ENCODE measurements around the gene RAB8A. TPM values are rescaled to one million over a fixed set of nuclear protein-coding genes. Genes with fewer than 3 reads are reported as not detected.

The RAB8A gene
- total RNA-seq, 1 donor from 2014 or later = 235 TPM

DNA sequence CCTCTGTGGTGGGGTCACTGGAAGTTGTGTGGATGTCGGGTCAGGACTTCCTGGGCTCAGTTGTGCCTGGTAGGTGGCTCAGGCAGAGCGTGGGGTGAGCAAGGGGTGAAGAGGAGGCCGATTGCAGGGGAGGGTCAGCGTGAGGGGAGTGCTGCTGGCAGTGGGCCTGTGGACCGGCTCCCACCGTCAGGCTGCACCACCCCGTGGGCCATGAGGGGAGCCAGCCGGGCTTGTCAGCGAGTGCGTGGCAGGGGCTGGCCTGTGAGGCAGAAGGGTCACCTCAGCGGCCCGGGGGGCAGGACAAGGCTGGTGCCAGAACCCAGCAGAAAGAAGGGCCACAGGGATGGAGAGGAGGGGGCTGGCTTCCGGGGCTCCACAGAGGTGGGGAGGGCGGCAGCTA lies 13.3 kb downstream of the RAB8A start:
- DNase-seq (ENCODE audit: low spot score) = no peak
- Mint-ChIP-seq H3K4me1 (ENCODE audit: low read depth) (peaks cover 8% of the 10 kb centered on the region), H3K36me3 (ENCODE audit: low read depth) (peaks cover 58% of the 10 kb centered on the region), H3K27ac (no peak overlapping the region), H3K27me3 (ENCODE audit: insufficient read depth) (no peaks in the 10 kb centered on the region), H3K4me3 (no peak overlapping the region), H3K9me3 (no peaks in the 10 kb centered on the region)
- intact Hi-C loops (cut with micrococcal nuclease) = no loop called here

DNA sequence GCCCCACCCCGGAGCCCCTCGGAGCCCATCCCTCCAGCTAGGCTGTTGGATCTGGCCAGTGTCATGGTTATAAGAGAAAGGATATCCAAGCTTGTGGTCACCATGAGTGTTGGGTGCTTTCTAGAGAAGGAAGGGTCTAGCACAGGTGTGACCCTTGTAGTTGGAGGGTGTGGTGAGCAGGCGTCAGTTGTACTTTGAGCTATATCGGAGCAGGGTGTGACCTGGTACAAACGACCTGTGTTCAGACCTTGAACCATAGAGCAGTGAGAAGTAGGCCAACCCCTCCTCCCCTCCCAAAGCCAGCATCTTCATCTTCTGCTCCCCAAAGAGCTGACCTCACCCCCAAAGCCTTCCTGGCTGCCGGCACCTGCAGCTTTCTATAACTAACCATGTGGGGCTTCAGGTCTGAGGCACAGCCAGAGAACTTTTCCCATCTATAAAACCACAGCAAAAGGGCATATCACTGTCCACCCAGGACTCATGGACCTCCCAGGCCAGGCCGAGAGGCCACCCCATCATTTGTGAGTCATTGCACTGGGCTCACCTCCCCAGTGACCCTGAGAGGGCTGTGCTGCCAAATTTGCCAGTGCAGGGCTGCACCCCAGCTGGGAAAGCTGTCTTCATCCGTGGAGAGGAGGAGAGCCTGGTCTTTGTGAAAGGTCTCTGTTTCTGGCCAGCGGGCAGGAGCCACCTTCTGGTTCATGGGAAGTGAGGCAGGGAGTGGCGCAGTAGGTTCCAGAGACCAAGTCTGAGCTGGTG lies 14.2 kb downstream of the RAB8A start:
- Mint-ChIP-seq H3K4me1 (ENCODE audit: low read depth) (peaks cover 8% of the 10 kb centered on the region), H3K27ac (peak overlapping the region; percentile 29), H3K36me3 (ENCODE audit: low read depth) (peaks cover 67% of the 10 kb centered on the region), H3K27me3 (ENCODE audit: insufficient read depth) (no peaks in the 10 kb centered on the region), H3K9me3 (no peaks in the 10 kb centered on the region), H3K4me3 (no peak overlapping the region)
- DNase-seq (ENCODE audit: low spot score) = no peak
- intact Hi-C loops (cut with micrococcal nuclease) = no loop called here

DNA sequence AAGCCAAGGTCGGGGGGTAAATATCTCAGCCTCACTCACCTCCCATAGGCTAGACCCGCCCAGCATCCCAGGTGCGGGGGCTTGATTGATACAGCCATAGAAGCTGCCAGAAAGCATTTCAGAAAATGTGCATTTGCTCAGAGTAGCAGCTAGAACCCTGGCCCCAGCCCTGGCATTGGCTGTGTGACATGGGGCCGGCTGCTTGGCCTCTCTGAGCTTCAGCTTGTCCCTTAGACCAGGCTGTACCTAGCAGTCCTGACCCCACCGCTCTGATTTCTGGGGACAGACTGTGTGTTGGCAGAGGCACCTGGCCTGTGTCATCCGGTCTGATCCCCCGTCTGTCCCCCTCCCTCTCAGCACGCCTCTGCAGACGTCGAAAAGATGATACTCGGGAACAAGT lies 15.4 kb downstream of the RAB8A start:
- intact Hi-C loops (cut with micrococcal nuclease) = no loop called here
- Mint-ChIP-seq H3K9me3 (peaks cover 8% of the 10 kb centered on the region), H3K36me3 (ENCODE audit: low read depth) (peaks cover 69% of the 10 kb centered on the region), H3K27me3 (ENCODE audit: insufficient read depth) (no peaks in the 10 kb centered on the region), H3K4me3 (no peak overlapping the region), H3K27ac (no peak overlapping the region), H3K4me1 (ENCODE audit: low read depth) (peaks cover 11% of the 10 kb centered on the region)
- no peak for DNase-seq (ENCODE audit: low spot score)

DNA sequence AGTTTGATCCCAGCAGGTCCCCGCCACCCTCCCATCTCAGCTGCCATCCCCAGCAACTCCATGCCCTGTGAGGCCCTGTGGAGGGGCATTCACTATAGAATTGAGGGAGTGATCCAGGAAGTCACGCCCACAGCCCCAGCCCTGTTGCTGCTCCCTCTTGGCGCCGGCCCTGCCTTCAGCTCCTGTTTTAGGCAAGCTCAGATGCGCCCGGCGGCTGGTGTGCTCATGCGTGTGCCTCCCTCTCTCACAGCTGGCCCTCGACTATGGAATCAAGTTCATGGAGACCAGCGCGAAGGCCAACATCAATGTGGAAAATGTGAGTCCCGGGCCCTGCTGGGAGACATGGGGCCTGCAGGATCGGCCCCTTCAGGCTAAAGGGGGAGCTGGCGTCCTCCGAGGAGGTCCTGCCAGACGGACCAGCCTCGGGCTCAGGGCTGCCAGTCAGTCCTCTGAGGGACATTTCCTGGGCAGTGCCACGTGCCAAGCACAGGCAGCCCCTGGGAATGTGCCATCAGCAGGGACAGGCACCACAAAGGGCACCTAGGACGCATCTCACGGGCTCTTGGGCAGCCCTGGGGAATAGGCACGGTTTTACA lies 16.2 kb downstream of the RAB8A start:
- Mint-ChIP-seq H3K9me3 (peaks cover 8% of the 10 kb centered on the region), H3K36me3 (ENCODE audit: low read depth) (peaks cover 72% of the 10 kb centered on the region)

DNA sequence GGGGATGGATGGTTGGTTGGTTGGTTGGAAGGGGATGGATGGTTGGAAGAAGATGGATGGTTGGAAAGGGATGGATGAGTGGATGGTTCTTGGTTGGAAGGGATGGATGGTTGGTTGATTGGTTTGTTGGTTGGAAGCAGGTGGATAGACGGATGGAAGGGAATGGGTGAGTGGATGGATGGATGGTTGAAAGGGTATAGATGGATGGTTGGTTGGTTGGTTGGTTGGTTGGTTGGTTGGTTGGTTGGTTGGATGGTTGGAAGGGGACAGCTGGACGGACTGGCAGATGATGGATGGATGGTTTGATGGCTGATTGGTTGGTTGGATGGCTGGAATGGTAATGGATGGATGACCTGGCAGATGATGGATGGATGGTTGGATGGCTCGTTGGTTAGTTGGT lies 20.0 kb downstream of the RAB8A start:
- intact Hi-C loops (cut with micrococcal nuclease) = no loop called here
- H3K9me3 Mint-ChIP-seq = peaks cover 8% of the 10 kb centered on the region
- DNase-seq (ENCODE audit: low spot score) = no peak
- H3K4me1 Mint-ChIP-seq (ENCODE audit: low read depth) = peaks cover 23% of the 10 kb centered on the region
- no peaks in the 10 kb centered on the region for H3K27me3 Mint-ChIP-seq (ENCODE audit: insufficient read depth)
- peaks cover 67% of the 10 kb centered on the region for H3K36me3 Mint-ChIP-seq (ENCODE audit: low read depth)
- H3K4me3 Mint-ChIP-seq = no peak overlapping the region
- no peak overlapping the region for H3K27ac Mint-ChIP-seq

More for the DNA sequence above, 16.2 kb downstream of the RAB8A start:
- no peak for DNase-seq (ENCODE audit: low spot score)
- intact Hi-C loops (cut with micrococcal nuclease) = no loop called here
- no peaks in the 10 kb centered on the region for H3K27me3 Mint-ChIP-seq (ENCODE audit: insufficient read depth)
- H3K4me1 Mint-ChIP-seq (ENCODE audit: low read depth) = peaks cover 11% of the 10 kb centered on the region
- no peak overlapping the region for H3K27ac Mint-ChIP-seq
- H3K4me3 Mint-ChIP-seq = no peak overlapping the region

DNA sequence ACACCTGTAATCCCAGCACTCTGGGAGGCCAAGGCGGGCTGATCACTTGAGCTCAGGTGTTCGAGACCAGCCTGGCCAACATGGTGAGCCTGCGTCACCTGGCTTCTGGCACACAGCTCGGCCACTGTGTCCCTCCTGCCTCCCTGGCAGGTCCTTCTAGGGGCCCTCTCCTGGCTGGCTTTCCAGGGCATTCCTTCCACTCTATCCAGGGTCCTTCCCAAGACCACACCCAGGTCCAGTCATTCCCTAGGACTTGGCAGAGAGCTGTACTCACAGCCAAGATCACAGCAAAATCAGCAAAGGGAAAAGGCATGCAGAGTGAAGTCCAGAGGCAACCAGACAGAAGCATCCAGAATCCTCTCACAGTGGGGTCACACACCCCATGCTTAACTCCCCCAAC lies 22.1 kb downstream of the RAB8A start:
- peaks cover 59% of the 10 kb centered on the region for H3K36me3 Mint-ChIP-seq (ENCODE audit: low read depth)
- no peak overlapping the region for H3K27ac Mint-ChIP-seq
- DNase-seq (ENCODE audit: low spot score) = no peak
- no peak overlapping the region for H3K4me3 Mint-ChIP-seq
- intact Hi-C loops (cut with micrococcal nuclease) = no loop called here
- H3K9me3 Mint-ChIP-seq = peaks cover 8% of the 10 kb centered on the region
- H3K4me1 Mint-ChIP-seq (ENCODE audit: low read depth) = peaks cover 28% of the 10 kb centered on the region
- H3K27me3 Mint-ChIP-seq (ENCODE audit: insufficient read depth) = no peaks in the 10 kb centered on the region

DNA sequence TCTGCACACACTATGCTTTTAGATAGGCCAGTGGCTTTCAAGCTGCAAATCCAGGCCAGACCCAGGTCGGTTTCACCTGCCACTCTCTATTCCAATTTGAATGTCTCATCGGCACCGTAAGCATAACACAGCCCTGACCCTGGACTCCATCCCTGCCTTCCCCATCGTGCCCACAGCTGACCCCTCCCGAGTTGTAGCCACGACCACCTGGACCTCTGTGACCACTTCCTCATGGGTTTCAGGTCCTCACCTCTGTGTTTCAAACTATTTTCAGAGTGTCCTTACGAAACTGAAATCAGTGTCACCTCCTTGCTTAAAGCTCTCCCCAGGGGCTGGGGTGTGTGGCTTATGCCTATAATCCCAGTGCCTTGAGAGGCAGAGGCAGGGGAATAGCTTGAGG lies 22.8 kb downstream of the RAB8A start:
- Mint-ChIP-seq H3K9me3 (peaks cover 8% of the 10 kb centered on the region), H3K27ac (no peak overlapping the region), H3K4me1 (ENCODE audit: low read depth) (peaks cover 29% of the 10 kb centered on the region), H3K27me3 (ENCODE audit: insufficient read depth) (no peaks in the 10 kb centered on the region), H3K4me3 (no peak overlapping the region), H3K36me3 (ENCODE audit: low read depth) (peaks cover 54% of the 10 kb centered on the region)
- DNase-seq (ENCODE audit: low spot score) = no peak
- intact Hi-C loops (cut with micrococcal nuclease) = no loop called here

DNA sequence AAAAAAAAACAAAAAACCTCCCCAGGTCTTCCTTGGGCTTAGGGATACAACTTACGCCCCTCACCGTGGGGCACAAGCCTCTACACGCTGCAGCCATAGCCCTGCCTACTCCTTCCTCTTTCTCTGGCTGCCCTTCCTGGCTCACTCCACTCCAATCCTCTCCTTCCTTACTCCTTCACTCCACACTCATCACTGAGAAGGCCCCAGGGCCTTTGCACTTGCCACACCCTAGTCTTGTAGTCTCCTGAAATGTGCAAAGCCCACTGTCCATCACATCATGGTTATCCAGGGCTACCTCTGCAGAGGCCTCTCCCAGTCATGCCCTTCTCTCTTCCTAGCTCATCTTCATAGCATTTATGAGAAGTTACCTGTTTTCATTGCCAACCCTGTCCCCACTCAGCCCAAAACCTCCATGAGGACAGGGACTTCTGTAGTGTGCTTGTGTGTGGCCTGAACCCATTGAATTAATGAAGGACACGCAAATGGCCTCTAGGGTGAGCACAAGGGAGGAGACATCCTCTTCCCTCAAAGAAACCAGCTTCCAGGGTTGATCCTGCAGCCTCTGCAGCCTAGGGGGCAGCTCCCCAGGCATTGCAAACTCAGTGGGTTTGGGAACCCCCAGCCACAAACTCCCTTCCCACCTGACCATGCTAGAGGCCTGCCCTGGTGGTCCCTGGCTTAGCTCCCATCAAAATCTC lies 23.9 kb downstream of the RAB8A start:
- Mint-ChIP-seq H3K27me3 (ENCODE audit: insufficient read depth) (no peaks in the 10 kb centered on the region), H3K4me3 (no peak overlapping the region), H3K9me3 (peaks cover 8% of the 10 kb centered on the region), H3K4me1 (ENCODE audit: low read depth) (peaks cover 36% of the 10 kb centered on the region), H3K36me3 (ENCODE audit: low read depth) (peaks cover 45% of the 10 kb centered on the region), H3K27ac (no peak overlapping the region)
- intact Hi-C loops (cut with micrococcal nuclease) = no loop called here
- DNase-seq (ENCODE audit: low spot score) = no peak

DNA sequence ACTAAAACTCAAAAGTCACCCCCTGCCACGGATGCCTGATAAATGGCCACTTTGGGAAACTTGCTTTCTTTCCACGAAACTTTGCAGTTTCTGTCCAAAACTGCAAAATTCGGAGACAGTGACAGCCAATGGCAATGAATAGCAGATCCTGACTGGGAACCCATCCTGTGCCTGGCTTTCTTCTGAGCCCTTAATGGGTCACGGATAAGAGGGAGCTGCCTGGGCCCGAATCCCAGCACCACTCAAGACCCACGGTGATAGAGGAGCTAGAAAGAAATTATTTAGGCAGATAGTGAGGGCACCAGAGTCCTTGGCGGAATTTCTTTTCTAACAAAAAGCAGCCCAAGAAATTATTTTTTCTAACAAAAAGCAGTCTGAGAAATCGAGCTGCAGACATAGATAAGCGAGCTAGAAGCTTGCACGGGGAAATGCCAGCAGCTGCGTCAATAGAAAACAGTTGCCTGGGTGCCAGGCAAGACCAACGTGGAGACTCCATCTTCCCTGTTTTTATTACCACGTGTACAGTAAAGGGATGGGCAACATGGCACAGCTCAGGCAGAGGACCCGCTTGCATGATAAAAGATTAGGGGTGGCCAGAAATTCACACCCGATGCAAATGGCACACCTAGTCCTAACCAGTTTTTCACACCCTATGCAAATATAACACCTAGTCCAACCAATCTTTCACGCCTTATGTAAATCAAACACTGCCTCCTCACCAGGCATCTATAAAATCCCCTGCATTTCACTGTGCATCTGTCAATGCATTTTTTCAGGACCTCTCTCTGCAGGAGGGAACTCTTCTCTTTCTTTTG lies 24.7 kb downstream of the RAB8A start:
- no peak for DNase-seq (ENCODE audit: low spot score)
- intact Hi-C loops (cut with micrococcal nuclease) = no loop called here
- peaks cover 39% of the 10 kb centered on the region for H3K4me1 Mint-ChIP-seq (ENCODE audit: low read depth)
- H3K9me3 Mint-ChIP-seq = peaks cover 4% of the 10 kb centered on the region
- no peaks in the 10 kb centered on the region for H3K27me3 Mint-ChIP-seq (ENCODE audit: insufficient read depth)
- peaks cover 38% of the 10 kb centered on the region for H3K36me3 Mint-ChIP-seq (ENCODE audit: low read depth)
- H3K4me3 Mint-ChIP-seq = no peak overlapping the region
- H3K27ac Mint-ChIP-seq = no peak overlapping the region

DNA sequence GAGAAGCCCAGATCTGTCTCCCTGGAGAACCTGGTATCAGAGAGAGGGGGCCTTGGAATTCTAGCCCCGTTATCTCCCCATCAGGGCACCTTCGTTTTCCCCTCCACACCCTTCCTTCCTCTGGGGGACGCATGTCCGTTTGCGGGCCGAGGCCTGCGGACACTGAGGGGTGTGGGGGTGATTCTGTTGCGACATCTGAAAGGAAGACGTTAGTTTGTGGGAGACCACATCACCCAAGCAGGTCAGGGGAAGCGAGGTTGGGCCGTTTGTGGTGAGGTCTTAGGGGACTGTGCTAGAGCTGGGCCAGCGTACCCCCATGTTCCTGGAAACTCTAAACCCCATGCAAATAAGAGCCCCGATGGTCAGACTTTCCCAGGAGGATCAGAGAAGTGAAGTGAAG lies 28.1 kb downstream of the RAB8A start:
- Mint-ChIP-seq H3K4me3 (peak overlapping the region; percentile 8), H3K4me1 (ENCODE audit: low read depth) (peaks cover 54% of the 10 kb centered on the region), H3K27ac (no peak overlapping the region), H3K27me3 (ENCODE audit: insufficient read depth) (no peaks in the 10 kb centered on the region), H3K36me3 (ENCODE audit: low read depth) (peaks cover 14% of the 10 kb centered on the region), H3K9me3 (no peaks in the 10 kb centered on the region)
- no peak for DNase-seq (ENCODE audit: low spot score)
- intact Hi-C loops (cut with micrococcal nuclease) = no loop called here

DNA sequence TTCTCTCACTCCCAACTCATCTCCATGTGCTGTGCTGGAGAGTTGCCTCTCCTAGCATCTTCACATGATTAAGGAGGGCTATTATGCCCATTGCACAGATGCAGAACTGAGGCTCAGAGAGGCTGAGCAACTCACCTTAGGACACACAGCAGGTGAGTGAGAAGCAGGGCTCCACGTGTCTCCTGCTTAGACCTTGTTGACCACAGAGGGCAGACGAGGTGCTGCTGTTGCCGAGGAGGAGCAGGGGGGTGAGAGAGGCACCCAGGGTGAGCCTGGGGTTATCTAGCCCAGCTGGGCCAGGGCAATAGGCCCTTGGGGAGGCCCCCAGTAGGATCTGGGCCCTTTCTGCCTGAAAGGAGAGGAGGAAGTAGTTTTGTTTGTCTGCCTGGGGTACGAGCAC lies 29.4 kb downstream of the RAB8A start:
- Mint-ChIP-seq H3K27ac (peak overlapping the region; percentile 74), H3K4me1 (ENCODE audit: low read depth) (peaks cover 54% of the 10 kb centered on the region), H3K27me3 (ENCODE audit: insufficient read depth) (no peaks in the 10 kb centered on the region), H3K9me3 (no peaks in the 10 kb centered on the region), H3K4me3 (peak overlapping the region; percentile 59), H3K36me3 (ENCODE audit: low read depth) (peaks cover 12% of the 10 kb centered on the region)
- no peak for DNase-seq (ENCODE audit: low spot score)
- intact Hi-C loops (cut with micrococcal nuclease) = no loop called here

DNA sequence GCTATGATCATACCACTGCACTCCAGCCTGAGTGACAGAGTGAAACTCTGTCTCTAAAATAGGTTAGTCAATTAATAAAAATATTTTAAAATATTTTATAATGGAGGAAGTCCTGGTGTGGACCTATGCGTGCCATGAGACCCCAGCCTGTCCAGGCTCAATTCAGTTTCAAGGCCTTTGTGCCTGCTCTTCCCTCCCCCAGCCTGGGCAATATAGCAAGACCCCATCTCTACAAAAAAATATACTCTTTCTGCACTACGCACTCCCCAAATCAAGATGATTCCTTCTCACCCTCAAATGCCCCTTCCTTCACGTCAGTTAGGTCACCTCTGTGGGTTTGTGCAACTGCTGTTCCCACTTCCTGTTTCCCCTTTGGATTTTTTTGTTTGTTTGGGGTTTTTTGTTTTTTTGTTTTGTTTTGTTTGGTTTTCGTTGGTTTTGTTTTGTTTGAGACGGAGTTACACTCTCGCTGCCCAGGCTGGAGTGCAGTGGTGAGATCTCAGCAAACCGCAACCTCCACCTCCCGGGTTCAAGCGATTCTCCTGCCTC lies 30.4 kb downstream of the RAB8A start:
- Mint-ChIP-seq H3K27ac (peak overlapping the region; percentile 23), H3K4me1 (ENCODE audit: low read depth) (peaks cover 51% of the 10 kb centered on the region), H3K4me3 (peak overlapping the region; percentile 29), H3K27me3 (ENCODE audit: insufficient read depth) (no peaks in the 10 kb centered on the region), H3K9me3 (no peaks in the 10 kb centered on the region), H3K36me3 (ENCODE audit: low read depth) (peaks cover 15% of the 10 kb centered on the region)
- DNase-seq (ENCODE audit: low spot score) = no peak
- intact Hi-C loops (cut with micrococcal nuclease) = loop anchor here (2.0 kb wide), 2 partner anchors 23 to 43 kb away; partner anchors contain the start of gene FAM32A

Measured in activated T-helper 1 cell treated with anti-CD3 and anti-CD28 coated beads, Interleukin-12 subunit alpha, Interleukin-12 subunit beta, Interleukin-2, Interleukin-4 antibody, amounts not matched to agents 30 ng/mL and 10 ng/mL and 1 ng/mL, durations not matched to agents 14 hours and 24 hours and 36 hours (primary cell).